Gastroesophageal sphincter (tissue), 4 donors: ENCODE data around the gene GABPB1. TPM values are rescaled to one million over a fixed set of nuclear protein-coding genes. Genes with fewer than 3 reads are reported as not detected.

Experiments
- ATAC-seq: fragments of 150-250 bp; one replicate; pipeline ENCODE4 v1.9.1; 2016; ENCODE audit warnings: mild to moderate bottlenecking, moderate library complexity
- H3K27ac ChIP-seq, 4 donors: fragments of 200-600 bp; sonication (generic) in 3 of 4; 1 replicate in 3 of 4; 2 replicates in 1 of 4; pipeline ENCODE4 v1.5.1; 2016 to 2019
- H3K27me3 ChIP-seq: fragments of 200-600 bp; sonication (generic); one replicate; pipeline ENCODE4 v1.5.1; 2019
- H3K36me3 ChIP-seq, 2 donors: fragments of 200-600 bp; sonication (generic); one replicate each; pipeline ENCODE4 v1.5.1; 2019; ENCODE audit warnings: control low read depth in 1 of 2
- H3K4me1 ChIP-seq, 3 donors: fragments of 200-600 bp; sonication (generic); 1 replicate in 2 of 3; 2 replicates in 1 of 3; pipeline ENCODE4 v1.5.1; 2016 to 2019; ENCODE audit warnings: control low read depth in 2 of 3
- H3K4me3 ChIP-seq, 2 donors: fragments of 200-600 bp; sonication (generic); one replicate each; pipeline ENCODE4 v1.5.1; 2019; ENCODE audit warnings: mild to moderate bottlenecking in 1 of 2, moderate library complexity in 1 of 2
- H3K9me3 ChIP-seq, 3 donors: fragments of 200-600 bp; sonication (generic); one replicate each; pipeline ENCODE4 v1.5.1; 2017 to 2019; ENCODE audit warnings: control low read depth in 2 of 3
- CTCF ChIP-seq, 4 experiments: fragments of 200-600 bp in 2 of 4; fragments of 450-650 bp in 2 of 4; sonication (generic) in 1 of 4; IDR thresholded peaks; one replicate each; pipeline ENCODE4 v1.5.1; 2017 to 2019; ENCODE audit warnings: antibody characterized with exemption in 4 of 4, mild to moderate bottlenecking in 2 of 4, moderate library complexity in 2 of 4
- EP300 ChIP-seq: sonication (generic); formaldehyde crosslinking; IDR thresholded peaks from one replicate; pipeline ENCODE4 v1.6.1; 2017; ENCODE audit warnings: antibody characterized with exemption, mild to moderate bottlenecking
- POLR2A ChIP-seq, 2 donors: fragments of 450-650 bp; IDR thresholded peaks; one replicate each; pipeline ENCODE4 v1.6.1; 2017; ENCODE audit warnings: antibody characterized with exemption in 2 of 2, mild to moderate bottlenecking in 2 of 2, moderate library complexity in 1 of 2
- POLR2AphosphoS5 ChIP-seq: sonication (generic); formaldehyde crosslinking; IDR thresholded peaks from one replicate; pipeline ENCODE4 v1.6.1; 2017; ENCODE audit warnings: antibody characterized with exemption
- WGBS, 2 donors: methylation state at CpG; one replicate each; pipeline ENCODE4 v1.1.5; 2018; ENCODE audit warnings: low coverage in 1 of 2; 5-methylcytosine and 5-hydroxymethylcytosine counted together
- total RNA-seq, 4 donors: library from RNA; depleted of rRNA; stranded (reverse); fragments of >200 nt; gene quantifications; one replicate each; pipeline ENCODE4 v1.1.0, GENCODE V29; 2016

The GABPB1 gene
- total RNA-seq, 4 donors from 2014 or later, result 15.8 to 26.1 (median 17.8) TPM

- peaks cover 0 to 14% of the 10 kb centered on the region in 2 donors for H3K36me3 ChIP-seq
- WGBS, 2 donors, result 51 to 64% methylated on average over 2 of the region's 2 CpGs
- H3K27ac ChIP-seq, result no peak overlapping the region
- TF ChIP-seq POLR2AphosphoS5 (no peak), EP300 (no peak), CTCF (IDR thresholded peaks at IDR 0.05) (no peak), POLR2A (IDR thresholded peaks at IDR 0.05) (no peak)
- H3K9me3 ChIP-seq, result no peaks in the 10 kb centered on the region
- no peak for ATAC-seq
- H3K27me3 ChIP-seq, result no peaks in the 10 kb centered on the region
- H3K4me1 ChIP-seq, result no peaks in the 10 kb centered on the region
- H3K4me3 ChIP-seq, result no peak overlapping the region
These were observed 79.9 kb downstream of the GABPB1 start for GRCh38 chr15:50275091-50275490.

- Histone ChIP-seq H3K27me3 (peaks cover 16% of the 10 kb centered on the region), H3K9me3 (no peaks in the 10 kb centered on the region), H3K4me1 (no peaks in the 10 kb centered on the region), H3K36me3 (no peaks in the 10 kb centered on the region), H3K27ac (no peak overlapping the region), H3K4me3 (no peak overlapping the region)
- no peak for ATAC-seq
- TF ChIP-seq CTCF (IDR thresholded peaks at IDR 0.05), result no peak
- TF ChIP-seq POLR2A (IDR thresholded peaks at IDR 0.05), result no peak
- no peak for TF ChIP-seq EP300
- no peak for TF ChIP-seq POLR2AphosphoS5
- 67 to 75% methylated on average over 2 of the region's 2 CpGs for WGBS, 2 donors
These were observed 87.4 kb downstream of the GABPB1 start for GRCh38 chr15:50267577-50267976.

- H3K4me1 ChIP-seq, result no peaks in the 10 kb centered on the region
- no peaks in the 10 kb centered on the region for H3K9me3 ChIP-seq
- ATAC-seq, result no peak
- TF ChIP-seq CTCF (IDR thresholded peaks at IDR 0.05) (no peak), POLR2A (IDR thresholded peaks at IDR 0.05) (no peak), EP300 (no peak), POLR2AphosphoS5 (no peak)
- H3K27ac ChIP-seq, result no peak within 1 kb of the TSS
- no peaks in the 10 kb centered on the region for H3K36me3 ChIP-seq
- 49 to 74% methylated on average over 5 to 7 of the region's 9 CpGs for WGBS, 2 donors
- peaks cover 16% of the 10 kb centered on the region for H3K27me3 ChIP-seq
- no peak within 1 kb of the TSS for H3K4me3 ChIP-seq
These were observed 89.4 kb downstream of the GABPB1 start, which contains the start of gene HDC for GRCh38 chr15:50265620-50266019. TSS of gene HDC (minus strand) at chr15:50265726. CDS start at chr15:50265623, 103 bp downstream.

- Histone ChIP-seq H3K4me1 (no peaks in the 10 kb centered on the region), H3K9me3 (no peaks in the 10 kb centered on the region), H3K27me3 (peaks cover 16% of the 10 kb centered on the region), H3K4me3 (no peak overlapping the region), H3K27ac (no peak overlapping the region), H3K36me3 (no peaks in the 10 kb centered on the region)
- ATAC-seq, result no peak
- no peak for TF ChIP-seq POLR2A (IDR thresholded peaks at IDR 0.05)
- no peak for TF ChIP-seq CTCF (IDR thresholded peaks at IDR 0.05)
- no peak for TF ChIP-seq EP300
- no peak for TF ChIP-seq POLR2AphosphoS5
- WGBS, 2 donors, result 82% methylated on average over 4 of the region's 4 CpGs; no CpG with 5 or more reads in 1 of the 2 donors
These were observed 92.5 kb downstream of the GABPB1 start for GRCh38 chr15:50262533-50262932.

- no peaks in the 10 kb centered on the region for H3K36me3 ChIP-seq
- ATAC-seq, result no peak
- TF ChIP-seq POLR2A (IDR thresholded peaks at IDR 0.05) (no peak), CTCF (IDR thresholded peaks at IDR 0.05) (no peak), EP300 (no peak)
- no peaks in the 10 kb centered on the region for H3K4me1 ChIP-seq
- H3K27ac ChIP-seq, result no peak overlapping the region
- no peak overlapping the region for H3K4me3 ChIP-seq
- peaks cover 16% of the 10 kb centered on the region for H3K27me3 ChIP-seq
- no peaks in the 10 kb centered on the region for H3K9me3 ChIP-seq
- WGBS, 2 donors, result 95 to 100% methylated on average over 1 to 3 of the region's 3 CpGs
These were observed 93.0 kb downstream of the GABPB1 start for GRCh38 chr15:50261981-50262380.
